Measurements from ENCODE around the gene RPL31.

The RPL31 gene

DNA sequence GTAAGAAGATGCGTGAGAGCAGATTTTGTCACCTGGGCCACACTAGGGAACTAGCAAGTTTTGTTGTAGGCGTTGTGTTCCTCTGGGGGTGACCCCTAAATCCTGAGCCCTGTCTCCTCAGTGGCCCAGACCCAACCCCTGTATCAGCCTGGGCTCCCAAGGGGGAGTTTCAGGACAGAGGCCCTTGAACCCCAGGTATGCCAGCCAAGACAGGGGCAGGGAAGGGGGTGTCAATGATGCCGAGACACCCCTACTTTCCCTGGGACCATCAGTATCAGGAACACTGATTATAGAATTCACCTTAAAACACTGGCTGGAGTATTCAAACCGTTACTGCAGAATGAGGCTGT lies 39.1 kb upstream of the RPL31 start:
- Mint-ChIP-seq H3K27me3 (ENCODE audit: low read depth, poor library complexity) (peaks cover 8% of the 10 kb centered on the region), H3K36me3 (ENCODE audit: low read depth) (no peaks in the 10 kb centered on the region), H3K9me3 (no peaks in the 10 kb centered on the region), H3K4me1 (peaks cover 14% of the 10 kb centered on the region), H3K4me3 (no peak overlapping the region), H3K27ac (no peak overlapping the region)
- no peak for DNase-seq
- TF ChIP-seq, protein P1, sequence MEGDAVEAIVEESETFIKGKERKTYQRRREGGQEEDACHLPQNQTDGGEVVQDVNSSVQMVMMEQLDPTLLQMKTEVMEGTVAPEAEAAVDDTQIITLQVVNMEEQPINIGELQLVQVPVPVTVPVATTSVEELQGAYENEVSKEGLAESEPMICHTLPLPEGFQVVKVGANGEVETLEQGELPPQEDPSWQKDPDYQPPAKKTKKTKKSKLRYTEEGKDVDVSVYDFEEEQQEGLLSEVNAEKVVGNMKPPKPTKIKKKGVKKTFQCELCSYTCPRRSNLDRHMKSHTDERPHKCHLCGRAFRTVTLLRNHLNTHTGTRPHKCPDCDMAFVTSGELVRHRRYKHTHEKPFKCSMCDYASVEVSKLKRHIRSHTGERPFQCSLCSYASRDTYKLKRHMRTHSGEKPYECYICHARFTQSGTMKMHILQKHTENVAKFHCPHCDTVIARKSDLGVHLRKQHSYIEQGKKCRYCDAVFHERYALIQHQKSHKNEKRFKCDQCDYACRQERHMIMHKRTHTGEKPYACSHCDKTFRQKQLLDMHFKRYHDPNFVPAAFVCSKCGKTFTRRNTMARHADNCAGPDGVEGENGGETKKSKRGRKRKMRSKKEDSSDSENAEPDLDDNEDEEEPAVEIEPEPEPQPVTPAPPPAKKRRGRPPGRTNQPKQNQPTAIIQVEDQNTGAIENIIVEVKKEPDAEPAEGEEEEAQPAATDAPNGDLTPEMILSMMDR (IDR thresholded peaks at IDR 0.05), result no peak

- Mint-ChIP-seq H3K4me1 (peaks cover 9% of the 10 kb centered on the region), H3K4me3 (no peak overlapping the region), H3K27me3 (ENCODE audit: low read depth, poor library complexity) (peaks cover 4% of the 10 kb centered on the region), H3K9me3 (no peaks in the 10 kb centered on the region), H3K27ac (no peak overlapping the region), H3K36me3 (ENCODE audit: low read depth) (no peaks in the 10 kb centered on the region)
- DNase-seq, result peak; percentile 26
- TF ChIP-seq, protein P1 (IDR thresholded peaks at IDR 0.05), result no peak
These were observed 37.9 kb upstream of the RPL31 start for GRCh38 chr2:100964222-100964621.

DNA sequence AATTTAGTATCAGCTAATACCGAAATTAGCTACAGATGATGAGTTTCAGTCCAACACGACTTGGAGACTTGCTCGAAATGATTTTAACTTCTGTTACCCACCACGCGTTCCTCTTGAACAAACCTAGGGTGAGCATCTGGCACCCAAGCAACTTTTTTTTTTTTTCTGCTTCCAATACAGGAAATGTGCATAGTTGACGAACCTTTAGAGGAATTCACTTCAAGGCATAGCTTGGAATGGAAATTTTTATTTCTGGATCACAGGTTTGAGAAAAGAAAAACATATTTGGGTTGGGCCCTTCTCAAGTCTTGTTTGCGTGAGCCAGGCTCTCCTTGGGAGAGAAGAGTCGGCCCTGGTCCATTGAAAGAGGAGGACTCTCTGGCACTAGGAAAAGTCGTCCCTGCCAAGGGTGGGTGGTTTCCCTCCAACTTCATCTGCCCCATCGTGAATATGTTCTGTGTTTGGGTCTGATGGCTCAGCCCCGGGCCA lies 37.4 kb upstream of the RPL31 start:
- H3K36me3 Mint-ChIP-seq (ENCODE audit: low read depth), result no peaks in the 10 kb centered on the region

DNA sequence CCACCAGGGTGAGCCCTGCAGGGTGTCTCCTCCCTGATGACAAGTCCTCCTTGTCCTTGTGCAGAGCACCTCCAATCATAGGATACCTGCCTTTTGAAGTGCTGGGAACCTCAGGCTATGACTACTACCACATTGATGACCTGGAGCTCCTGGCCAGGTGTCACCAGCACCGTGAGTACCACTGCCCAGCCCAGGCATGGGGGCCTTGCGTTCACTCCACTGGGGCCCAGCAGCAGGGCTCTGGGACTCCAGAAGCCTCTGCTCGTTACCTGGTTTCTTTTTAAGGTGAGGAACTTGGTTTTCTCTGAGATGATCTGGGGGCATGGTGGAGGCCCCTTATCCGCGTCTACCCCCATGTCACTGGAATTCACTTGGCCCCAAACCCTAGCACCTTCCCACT lies 36.5 kb upstream of the RPL31 start:
- no peak overlapping the region for H3K4me3 Mint-ChIP-seq
- no peaks in the 10 kb centered on the region for H3K36me3 Mint-ChIP-seq (ENCODE audit: low read depth)
- no peak overlapping the region for H3K27ac Mint-ChIP-seq

More for the DNA sequence above, 37.4 kb upstream of the RPL31 start:
- no peak for DNase-seq
- H3K27me3 Mint-ChIP-seq (ENCODE audit: low read depth, poor library complexity), result peaks cover 4% of the 10 kb centered on the region
- H3K4me3 Mint-ChIP-seq, result no peak overlapping the region
- TF ChIP-seq, protein P1 (IDR thresholded peaks at IDR 0.05), result no peak
- no peaks in the 10 kb centered on the region for H3K9me3 Mint-ChIP-seq
- peaks cover 9% of the 10 kb centered on the region for H3K4me1 Mint-ChIP-seq
- H3K27ac Mint-ChIP-seq, result no peak overlapping the region

DNA sequence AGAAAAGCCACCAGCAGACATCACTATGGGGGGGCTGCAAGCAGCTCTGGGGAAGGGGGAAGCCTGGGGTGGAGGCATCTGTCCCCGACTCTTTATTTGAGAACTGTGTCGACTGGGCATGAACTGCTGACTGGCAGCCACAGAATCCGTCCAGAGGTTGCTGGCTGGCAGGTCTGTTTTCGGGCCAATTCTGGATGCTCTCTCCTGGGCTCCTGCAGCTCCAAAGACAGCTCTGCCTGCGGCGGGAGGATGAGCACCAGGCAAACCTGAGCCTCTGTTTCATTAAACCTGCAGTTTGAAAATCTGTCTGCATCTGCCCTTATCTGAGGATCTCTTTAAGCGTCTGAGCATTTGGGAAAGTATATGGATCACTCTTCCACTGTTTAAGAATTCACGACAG lies 34.4 kb upstream of the RPL31 start:
- H3K36me3 Mint-ChIP-seq (ENCODE audit: low read depth), result no peaks in the 10 kb centered on the region
- H3K27me3 Mint-ChIP-seq (ENCODE audit: low read depth, poor library complexity), result peaks cover 8% of the 10 kb centered on the region
- no peak overlapping the region for H3K27ac Mint-ChIP-seq
- H3K4me1 Mint-ChIP-seq, result peaks cover 9% of the 10 kb centered on the region
- no peak for DNase-seq
- TF ChIP-seq, protein P1 (IDR thresholded peaks at IDR 0.05), result no peak
- no peaks in the 10 kb centered on the region for H3K9me3 Mint-ChIP-seq
- no peak overlapping the region for H3K4me3 Mint-ChIP-seq

More for the DNA sequence above, 36.5 kb upstream of the RPL31 start:
- TF ChIP-seq, protein P1 (IDR thresholded peaks at IDR 0.05), result no peak
- Mint-ChIP-seq H3K4me1 (peaks cover 9% of the 10 kb centered on the region), H3K27me3 (ENCODE audit: low read depth, poor library complexity) (peaks cover 4% of the 10 kb centered on the region), H3K9me3 (no peaks in the 10 kb centered on the region)
- no peak for DNase-seq
